IPS-18a (cell line): ENCODE results near the gene NDST4.

Experiments
- H3K27ac ChIP-seq: one replicate; pipeline ENCODE4 v1.5.1; 2013; ENCODE audit warnings: low read length
- H3K27me3 ChIP-seq: one replicate; pipeline ENCODE4 v1.6.1; 2013; ENCODE audit warnings: mild to moderate bottlenecking, low read length; ENCODE audit not compliant: control insufficient read depth, insufficient read depth
- H3K36me3 ChIP-seq: one replicate; pipeline ENCODE4 v1.6.1; 2013; ENCODE audit warnings: low read depth, low read length; ENCODE audit not compliant: control insufficient read depth
- H3K4me1 ChIP-seq: one replicate; pipeline ENCODE4 v1.6.1; 2013; ENCODE audit warnings: low read depth, low read length; ENCODE audit not compliant: control insufficient read depth
- H3K4me3 ChIP-seq: one replicate; pipeline ENCODE4 v1.5.1; 2013; ENCODE audit warnings: low read length
- H3K9ac ChIP-seq: one replicate; pipeline ENCODE4 v1.6.1; 2013; ENCODE audit warnings: mild to moderate bottlenecking, low read length, moderate library complexity
- H3K9me3 ChIP-seq: one replicate; pipeline ENCODE4 v1.6.1; 2013; ENCODE audit warnings: low read depth, low read length; ENCODE audit not compliant: control insufficient read depth

NDST4 gene

DNA sequence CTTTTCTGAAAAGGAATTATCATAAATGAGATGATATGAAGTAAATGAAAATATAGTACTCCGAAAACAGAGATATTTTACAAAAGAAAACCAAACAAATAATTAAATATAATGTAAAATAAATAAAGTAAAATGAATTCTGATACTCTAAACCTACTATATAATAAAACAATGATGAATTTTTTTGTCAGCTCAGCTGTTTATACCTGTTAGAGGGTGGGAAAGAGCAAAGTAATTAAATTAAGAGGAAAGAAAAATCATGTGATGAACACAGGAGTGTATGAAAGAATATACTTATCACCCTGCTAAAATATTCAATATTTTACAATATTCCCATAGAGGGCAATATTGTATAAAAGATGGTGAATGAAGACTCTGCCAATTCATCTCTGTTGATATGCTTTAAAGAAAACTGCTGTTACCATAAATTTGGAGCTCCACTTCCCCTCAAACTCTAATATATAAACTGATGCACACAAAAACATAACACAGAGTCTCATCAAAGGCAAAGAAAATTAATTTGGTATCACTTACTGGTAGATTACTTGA, 6.5 kb upstream of the NDST4 start:
- H3K4me3 ChIP-seq = no peak overlapping the region
- no peak overlapping the region for H3K9ac ChIP-seq
- H3K36me3 ChIP-seq = no peaks in the 10 kb centered on the region
- H3K9me3 ChIP-seq = no peaks in the 10 kb centered on the region
- peaks cover 6% of the 10 kb centered on the region for H3K4me1 ChIP-seq
- H3K27ac ChIP-seq = no peak overlapping the region
- H3K27me3 ChIP-seq = no peaks in the 10 kb centered on the region

DNA sequence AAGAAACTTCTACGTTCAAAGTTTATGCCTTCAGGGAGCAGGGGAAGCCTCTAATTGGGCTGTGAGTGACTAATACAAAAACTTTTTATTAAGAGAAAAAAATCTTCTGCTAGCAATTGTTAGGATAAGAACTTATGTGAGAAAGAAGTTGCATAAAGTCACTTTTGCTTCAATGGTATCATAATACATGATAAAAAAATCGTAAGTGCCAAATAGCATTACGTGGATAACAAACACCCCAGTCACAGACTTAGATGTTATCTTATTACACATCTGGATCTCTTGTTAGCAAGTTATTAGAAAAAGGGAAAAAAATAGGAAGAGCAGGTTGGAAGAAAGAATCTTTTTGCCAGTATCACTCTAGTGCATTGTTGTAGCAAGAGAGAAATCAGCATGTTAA, 4.2 kb upstream of the NDST4 start:
- H3K27me3 ChIP-seq = no peaks in the 10 kb centered on the region
- H3K36me3 ChIP-seq = no peaks in the 10 kb centered on the region
- no peaks in the 10 kb centered on the region for H3K9me3 ChIP-seq
- no peak overlapping the region for H3K9ac ChIP-seq
- peaks cover 6% of the 10 kb centered on the region for H3K4me1 ChIP-seq
- no peak overlapping the region for H3K27ac ChIP-seq
- H3K4me3 ChIP-seq = no peak overlapping the region

GRCh38 chr4:115110191-115111181, 2.9 kb downstream of the NDST4 start:
- Histone ChIP-seq H3K9me3 (no peaks in the 10 kb centered on the region), H3K27me3 (no peaks in the 10 kb centered on the region), H3K9ac (no peak overlapping the region), H3K4me3 (no peak overlapping the region), H3K36me3 (no peaks in the 10 kb centered on the region), H3K4me1 (peaks cover 3% of the 10 kb centered on the region), H3K27ac (no peak overlapping the region)

- Histone ChIP-seq H3K4me3 (no peak overlapping the region), H3K36me3 (no peaks in the 10 kb centered on the region), H3K9me3 (no peaks in the 10 kb centered on the region), H3K27ac (no peak overlapping the region), H3K27me3 (no peaks in the 10 kb centered on the region), H3K4me1 (peaks cover 3% of the 10 kb centered on the region), H3K9ac (no peak overlapping the region)
Measured at GRCh38 chr4:115108850-115109249, 4.6 kb downstream of the NDST4 start.

DNA sequence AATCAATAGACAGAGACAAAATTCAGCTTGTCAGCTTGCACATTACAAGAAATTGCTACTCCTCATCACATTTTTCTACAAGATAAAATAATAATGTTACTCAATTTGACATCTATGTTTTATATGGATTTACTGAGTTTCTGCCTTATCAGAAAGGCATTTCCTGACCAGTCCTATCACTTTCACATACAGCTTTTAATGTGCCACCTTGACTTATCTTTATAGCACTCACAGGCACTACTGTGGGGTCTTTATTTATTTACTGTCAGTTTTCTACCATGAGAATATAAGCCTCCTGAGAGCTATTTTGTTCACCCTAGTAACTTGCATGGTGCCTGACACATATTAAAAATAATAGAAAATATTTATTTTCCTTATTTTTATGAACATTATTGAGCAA, 6.0 kb downstream of the NDST4 start:
- H3K9me3 ChIP-seq = no peaks in the 10 kb centered on the region
- no peak overlapping the region for H3K9ac ChIP-seq
- H3K4me1 ChIP-seq = peaks cover 3% of the 10 kb centered on the region
- H3K4me3 ChIP-seq = no peak overlapping the region
- H3K27ac ChIP-seq = no peak overlapping the region
- no peaks in the 10 kb centered on the region for H3K27me3 ChIP-seq
- H3K36me3 ChIP-seq = no peaks in the 10 kb centered on the region

DNA sequence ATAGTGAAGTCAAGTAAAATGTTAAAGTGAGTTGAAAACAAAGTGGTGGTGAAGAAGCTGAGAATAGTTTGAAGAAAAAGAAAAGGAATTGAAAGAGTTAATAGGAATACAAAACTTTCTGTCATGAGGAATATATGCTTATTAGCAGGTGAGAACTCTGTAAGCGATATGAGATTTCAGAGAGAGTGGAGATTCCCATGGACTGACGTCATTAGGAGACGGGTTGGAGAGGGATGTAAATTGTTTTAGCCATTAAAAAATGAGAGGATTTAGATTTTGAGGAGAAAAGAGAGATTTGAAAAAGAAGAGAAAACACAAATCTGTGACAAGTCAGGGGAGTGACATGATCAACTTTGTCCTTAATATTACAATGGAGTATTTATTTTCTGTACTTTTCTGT, 11.7 kb downstream of the NDST4 start:
- Histone ChIP-seq H3K27ac (no peak overlapping the region), H3K9me3 (no peaks in the 10 kb centered on the region), H3K27me3 (no peaks in the 10 kb centered on the region), H3K36me3 (no peaks in the 10 kb centered on the region), H3K4me1 (peaks cover 6% of the 10 kb centered on the region), H3K4me3 (no peak overlapping the region), H3K9ac (no peak overlapping the region)

DNA sequence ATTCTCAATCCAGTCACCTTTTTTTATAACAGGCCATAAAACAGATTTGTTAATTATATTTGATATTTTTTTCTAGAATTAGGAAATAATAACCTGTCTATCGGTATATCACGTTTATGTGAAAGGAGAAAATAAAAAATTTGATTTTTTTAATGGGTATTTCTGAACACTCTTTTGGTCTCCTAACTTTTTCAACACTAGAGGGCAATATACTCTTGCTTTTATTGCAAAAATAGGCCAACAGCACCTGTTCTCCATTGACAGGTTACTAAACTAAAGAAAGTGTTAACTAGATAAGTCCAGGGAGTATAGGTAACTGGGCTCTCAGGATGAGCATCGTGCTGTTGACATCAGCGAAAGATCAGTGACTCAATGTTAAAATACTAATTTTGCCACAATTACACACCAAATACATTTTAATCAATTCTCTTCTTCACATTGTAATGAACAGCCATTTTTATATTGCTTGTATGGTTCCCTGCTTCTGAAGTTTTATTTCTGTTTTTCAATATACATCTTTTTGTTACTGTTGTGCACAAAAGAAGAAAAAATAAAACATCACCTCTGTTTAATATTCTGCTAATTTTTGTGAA, 22.8 kb downstream of the NDST4 start:
- Histone ChIP-seq H3K27ac (no peak overlapping the region), H3K9me3 (no peaks in the 10 kb centered on the region), H3K4me3 (no peak overlapping the region), H3K4me1 (no peaks in the 10 kb centered on the region), H3K27me3 (no peaks in the 10 kb centered on the region), H3K9ac (no peak overlapping the region), H3K36me3 (no peaks in the 10 kb centered on the region)

- Histone ChIP-seq H3K9ac (no peak overlapping the region), H3K9me3 (peaks cover 7% of the 10 kb centered on the region), H3K4me1 (no peaks in the 10 kb centered on the region), H3K4me3 (no peak overlapping the region), H3K27me3 (no peaks in the 10 kb centered on the region), H3K27ac (no peak overlapping the region), H3K36me3 (no peaks in the 10 kb centered on the region)
Measured at GRCh38 chr4:115082633-115083032, 30.8 kb downstream of the NDST4 start.

DNA sequence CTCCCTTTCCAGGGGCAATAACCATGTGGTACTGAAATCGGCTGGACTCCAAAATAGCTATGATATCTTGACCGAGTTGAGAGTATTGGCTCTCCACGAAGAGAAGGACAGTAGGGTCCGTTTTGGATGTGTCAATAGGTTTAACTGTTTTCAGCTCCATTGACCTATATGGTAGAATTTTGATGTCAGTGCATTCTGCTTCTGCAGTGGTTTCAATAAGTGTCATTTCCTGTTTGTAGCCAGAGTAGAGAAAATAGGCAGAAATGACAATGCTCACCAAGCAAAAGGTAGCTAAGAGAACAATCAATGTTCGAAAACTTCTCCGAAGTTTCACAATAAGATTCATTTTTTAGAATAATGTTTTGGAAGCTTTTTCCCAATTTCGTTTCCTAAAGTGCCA, 36.7 kb downstream of the NDST4 start:
- no peak overlapping the region for H3K27ac ChIP-seq

GRCh38 chr4:115058533-115058932, 54.9 kb downstream of the NDST4 start:
- Histone ChIP-seq H3K4me3 (no peak overlapping the region), H3K4me1 (no peaks in the 10 kb centered on the region), H3K27me3 (no peaks in the 10 kb centered on the region), H3K9me3 (no peaks in the 10 kb centered on the region), H3K36me3 (no peaks in the 10 kb centered on the region), H3K9ac (no peak overlapping the region), H3K27ac (no peak overlapping the region)

More for the DNA sequence above, 36.7 kb downstream of the NDST4 start:
- Histone ChIP-seq H3K4me3 (no peak overlapping the region), H3K9ac (no peak overlapping the region), H3K4me1 (no peaks in the 10 kb centered on the region), H3K27me3 (no peaks in the 10 kb centered on the region), H3K9me3 (no peaks in the 10 kb centered on the region), H3K36me3 (no peaks in the 10 kb centered on the region)

- Histone ChIP-seq H3K27ac (no peak overlapping the region), H3K27me3 (no peaks in the 10 kb centered on the region), H3K9ac (no peak overlapping the region), H3K9me3 (no peaks in the 10 kb centered on the region), H3K4me3 (no peak overlapping the region), H3K4me1 (no peaks in the 10 kb centered on the region), H3K36me3 (no peaks in the 10 kb centered on the region)
Measured at GRCh38 chr4:115054836-115055235, 58.6 kb downstream of the NDST4 start.
